Activated CD8-positive, alpha-beta T cell treated with anti-CD3 and anti-CD28 coated beads for 36 hours (primary cell): ENCODE data around the gene SLC31A2. TPM values are rescaled to one million over a fixed set of nuclear protein-coding genes. Genes with fewer than 3 reads are reported as not detected.

ENCODE experiments used
- ATAC-seq: fragments of 200-7000 bp; cut with Tn5 transposase; one replicate; pipeline ENCODE4 v1.10.0; 2021; ENCODE audit warnings: mild to moderate bottlenecking, moderate library complexity
- CTCF ChIA-PET: fragments of 350-600 bp; sonication (Branson Sonifier 250); formaldehyde crosslinking; loops from one replicate; lab custom pipeline; 2021; ENCODE audit warnings: antibody characterized with exemption; lab: Charles Lee
- POLR2A ChIA-PET: fragments of 350-600 bp; sonication (Branson Sonifier 250); formaldehyde crosslinking; loops from one replicate; lab custom pipeline; 2021; ENCODE audit warnings: antibody characterized with exemption; lab: Charles Lee
- DNase-seq: peaks from one replicate; pipeline ENCODE4 v3.0.0-alpha.2; 2020
- H3K27ac Mint-ChIP-seq: one replicate; pipeline ENCODE4 v1.8.0; 2021; ENCODE audit warnings: mild to moderate bottlenecking, mixed read lengths
- H3K27me3 Mint-ChIP-seq: one replicate; pipeline ENCODE4 v1.8.0; 2021; ENCODE audit warnings: mixed read lengths
- H3K36me3 Mint-ChIP-seq: one replicate; pipeline ENCODE4 v1.8.0; 2021; ENCODE audit warnings: low read depth, mixed read lengths
- H3K4me1 Mint-ChIP-seq: one replicate; pipeline ENCODE4 v1.8.0; 2021; ENCODE audit warnings: low read depth, mixed read lengths
- H3K4me3 Mint-ChIP-seq: one replicate; pipeline ENCODE4 v1.8.0; 2021; ENCODE audit warnings: mild to moderate bottlenecking, moderate library complexity, mixed read lengths
- H3K9me3 Mint-ChIP-seq: one replicate; pipeline ENCODE4 v1.8.0; 2021; ENCODE audit warnings: mixed read lengths
- CTCF ChIP-seq: fragments of 200-600 bp; IDR thresholded peaks from one replicate; pipeline ENCODE4 v1.8.0; 2022; ENCODE audit warnings: antibody characterized with exemption, mild to moderate bottlenecking
- intact Hi-C: fragments of 100-400 bp; cut with micrococcal nuclease; formaldehyde crosslinking; loops from one replicate; pipeline ENCODE4 v1.10.0; 2022
- total RNA-seq, 2 experiments: library from RNA; stranded (reverse); gene quantifications; one replicate each; pipeline ENCODE4 v1.2.3, GENCODE V29; 2021

The SLC31A2 gene
- total RNA-seq, 2 experiments from 2014 or later = 1.6 to 3.4 TPM

GRCh38 chr9:113152699-113153098 lies 1.9 kb downstream of the SLC31A2 start:
- peaks cover 38% of the 10 kb centered on the region for H3K4me1 Mint-ChIP-seq
- ATAC-seq (no peak), DNase-seq (no peak)
- H3K36me3 Mint-ChIP-seq = no peaks in the 10 kb centered on the region
- no peak overlapping the region for H3K27ac Mint-ChIP-seq
- ChIA-PET CTCF (interaction anchor here (1.2 kb wide), 1 partner anchor 16 kb away, joined by 3 read pairs; no protein-coding TSS in a partner anchor), POLR2A (interaction anchor here (1.5 kb wide), 1 partner anchor 69 kb away, joined by 7 read pairs; the partner anchor contains the start of genes FKBP15 and SLC31A1)
- TF ChIP-seq CTCF = no peak
- no peaks in the 10 kb centered on the region for H3K27me3 Mint-ChIP-seq
- intact Hi-C loops = no loop called here
- peak overlapping the region; percentile 78 for H3K4me3 Mint-ChIP-seq
- H3K9me3 Mint-ChIP-seq = no peaks in the 10 kb centered on the region

GRCh38 chr9:113153599-113153998 lies 2.8 kb downstream of the SLC31A2 start:
- H3K4me3 Mint-ChIP-seq = no peak overlapping the region
- ChIA-PET POLR2A (no interaction called here), CTCF (interaction anchor here (1.4 kb wide), 1 partner anchor 41 kb away, joined by 5 read pairs; no protein-coding TSS in a partner anchor)
- no peaks in the 10 kb centered on the region for H3K27me3 Mint-ChIP-seq
- no peak overlapping the region for H3K27ac Mint-ChIP-seq
- TF ChIP-seq CTCF = no peak
- peaks cover under 1% of the 10 kb centered on the region for H3K36me3 Mint-ChIP-seq
- DNase-seq (no peak), ATAC-seq (no peak)
- intact Hi-C loops = no loop called here
- no peaks in the 10 kb centered on the region for H3K9me3 Mint-ChIP-seq
- H3K4me1 Mint-ChIP-seq = peaks cover 38% of the 10 kb centered on the region

- POLR2A ChIA-PET = interaction anchor here (2.5 kb wide), 1 partner anchor 66 kb away, joined by 10 read pairs; the partner anchor contains the start of genes FKBP15 and SLC31A1
- Mint-ChIP-seq H3K27ac (no peak overlapping the region), H3K4me3 (no peak overlapping the region), H3K9me3 (no peaks in the 10 kb centered on the region), H3K27me3 (no peaks in the 10 kb centered on the region), H3K36me3 (peaks cover 5% of the 10 kb centered on the region), H3K4me1 (peaks cover 38% of the 10 kb centered on the region)
- CTCF ChIA-PET = interaction anchor here (1.3 to 2.4 kb wide), 3 partner anchors 42 to 247 kb away, joined by 3 to 18 read pairs (median 5); partner anchors contain the start of gene ALAD
- no peak for TF ChIP-seq CTCF
- DNase-seq (no peak), ATAC-seq (no peak)
- intact Hi-C loops = no loop called here
Measured at GRCh38 chr9:113154471-113154870, 3.7 kb downstream of the SLC31A2 start.

GRCh38 chr9:113154946-113155345 lies 4.1 kb downstream of the SLC31A2 start:
- Mint-ChIP-seq H3K4me3 (no peak overlapping the region), H3K4me1 (peaks cover 38% of the 10 kb centered on the region), H3K36me3 (peaks cover 5% of the 10 kb centered on the region), H3K27ac (peak overlapping the region; percentile 88), H3K27me3 (no peaks in the 10 kb centered on the region), H3K9me3 (no peaks in the 10 kb centered on the region)
- ATAC-seq (no peak), DNase-seq (no peak)
- intact Hi-C loops = no loop called here
- POLR2A ChIA-PET = interaction anchor here (1.6 to 2.5 kb wide), 2 partner anchors 19 to 66 kb away, joined by 6 to 10 read pairs; partner anchors contain the start of genes FKBP15 and SLC31A1
- TF ChIP-seq CTCF = no peak
- CTCF ChIA-PET = interaction anchor here (1.3 to 2.4 kb wide), 2 partner anchors 43 to 246 kb away, joined by 3 to 18 read pairs; partner anchors contain the start of gene ALAD

- CTCF ChIA-PET = interaction anchor here (0.8 to 2.4 kb wide), 7 partner anchors 9 to 500 kb away, joined by 3 to 18 read pairs (median 3); partner anchors contain the start of genes ALAD and FKBP15
- peak; percentile 76 for ATAC-seq
- peak overlapping the region; percentile 34 for H3K4me3 Mint-ChIP-seq
- DNase-seq = peak; percentile 85
- H3K9me3 Mint-ChIP-seq = no peaks in the 10 kb centered on the region
- H3K27me3 Mint-ChIP-seq = no peaks in the 10 kb centered on the region
- H3K4me1 Mint-ChIP-seq = peaks cover 38% of the 10 kb centered on the region
- POLR2A ChIA-PET = interaction anchor here (0.6 to 2.5 kb wide), 4 partner anchors 13 to 194 kb away, joined by 3 to 10 read pairs (median 4); partner anchors contain the start of genes FKBP15 and SLC31A1
- intact Hi-C loops = no loop called here
- H3K27ac Mint-ChIP-seq = peak overlapping the region; percentile 88
- TF ChIP-seq CTCF = no peak
- peaks cover 9% of the 10 kb centered on the region for H3K36me3 Mint-ChIP-seq
Measured at GRCh38 chr9:113155911-113156588, 5.2 kb downstream of the SLC31A2 start.
